Measurements from ENCODE around the gene KRTAP10-7. TPM values are rescaled to one million over a fixed set of nuclear protein-coding genes. Genes with fewer than 3 reads are reported as not detected.
A peak's percentile ranks its signal among the peaks of the same experiment; 100 is the strongest.

The KRTAP10-7 gene
- total RNA-seq, 4 donors from 2014 or later, result not detected

GRCh38 chr21:44612029-44612486 lies 11.7 kb downstream of the KRTAP10-7 start, which contains the start of gene KRTAP10-8:
Gene KRTAP10-8, plus strand, starts transcription at chr21:44612079. Its CDS starts 22 bp downstream, at chr21:44612101.
- no peak within 1 kb of the TSS for H3K4me3 ChIP-seq
- H3K9me3 ChIP-seq, result peaks cover 0 to 16% (median 0%) of the 10 kb centered on the region in 4 donors
- no peaks in the 10 kb centered on the region for H3K4me1 ChIP-seq
- H3K36me3 ChIP-seq, result no peaks in the 10 kb centered on the region
- no peak for DNase-seq
- TF ChIP-seq CTCF (IDR thresholded peaks at IDR 0.05), result no peak
- no peak within 1 kb of the TSS for H3K27ac ChIP-seq
- no peaks in the 10 kb centered on the region for H3K27me3 ChIP-seq

GRCh38 chr21:44612669-44613229 lies 12.4 kb downstream of the KRTAP10-7 start:
- Histone ChIP-seq H3K36me3 (no peaks in the 10 kb centered on the region), H3K9me3 (peaks cover 0 to 16% (median 0%) of the 10 kb centered on the region in 4 donors), H3K4me1 (no peaks in the 10 kb centered on the region), H3K4me3 (no peak overlapping the region), H3K27ac (no peak overlapping the region), H3K27me3 (no peaks in the 10 kb centered on the region)
- TF ChIP-seq POLR2A (IDR thresholded peaks at IDR 0.05), result no peak
- TF ChIP-seq CTCF (IDR thresholded peaks at IDR 0.05), result no peak
- DNase-seq, result no peak

GRCh38 chr21:44613386-44614155 lies 13.2 kb downstream of the KRTAP10-7 start:
- no peaks in the 10 kb centered on the region for H3K4me1 ChIP-seq
- no peak overlapping the region for H3K27ac ChIP-seq
- TF ChIP-seq CTCF (IDR thresholded peaks at IDR 0.05), result no peak
- TF ChIP-seq POLR2A (IDR thresholded peaks at IDR 0.05), result no peak
- no peaks in the 10 kb centered on the region for H3K27me3 ChIP-seq
- H3K36me3 ChIP-seq, result no peaks in the 10 kb centered on the region
- peaks cover 0 to 16% (median 0%) of the 10 kb centered on the region in 4 donors for H3K9me3 ChIP-seq
- peak in 1 of 3 donors; percentile 29 for DNase-seq
- H3K4me3 ChIP-seq, result no peak overlapping the region

DNA sequence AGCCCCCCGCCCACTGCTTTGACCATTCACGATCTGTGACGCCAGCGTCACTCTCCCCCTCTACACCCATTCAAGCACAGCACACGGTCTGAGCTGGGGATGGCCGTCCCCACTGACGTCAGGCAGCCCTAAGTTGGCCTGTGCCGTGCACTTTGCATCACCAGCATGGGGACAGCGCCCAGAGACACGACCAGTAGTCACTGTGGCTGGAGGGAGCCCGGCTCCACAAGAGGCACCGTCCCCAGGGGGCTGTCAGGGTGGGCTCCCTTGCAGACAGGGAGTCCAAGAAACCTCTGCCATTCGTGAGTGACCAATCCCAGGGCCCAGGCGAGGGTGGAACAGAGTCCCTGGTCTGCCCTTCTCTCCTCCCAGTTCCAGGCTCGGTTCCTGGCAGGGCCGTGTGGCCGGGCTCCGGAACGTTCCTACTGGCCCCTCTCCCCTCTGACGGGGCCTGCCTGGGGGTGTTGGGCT lies 13.8 kb downstream of the KRTAP10-7 start:
- no peak overlapping the region for H3K27ac ChIP-seq
- no peaks in the 10 kb centered on the region for H3K4me1 ChIP-seq
- no peaks in the 10 kb centered on the region for H3K27me3 ChIP-seq
- TF ChIP-seq CTCF (IDR thresholded peaks at IDR 0.05), result no peak
- TF ChIP-seq POLR2A (IDR thresholded peaks at IDR 0.05), result no peak
- no peak overlapping the region for H3K4me3 ChIP-seq
- H3K36me3 ChIP-seq, result no peaks in the 10 kb centered on the region
- DNase-seq, result peak in 2 of 3 donors; percentile 34 to 39
- H3K9me3 ChIP-seq, result peaks cover 0 to 16% (median 0%) of the 10 kb centered on the region in 4 donors

DNA sequence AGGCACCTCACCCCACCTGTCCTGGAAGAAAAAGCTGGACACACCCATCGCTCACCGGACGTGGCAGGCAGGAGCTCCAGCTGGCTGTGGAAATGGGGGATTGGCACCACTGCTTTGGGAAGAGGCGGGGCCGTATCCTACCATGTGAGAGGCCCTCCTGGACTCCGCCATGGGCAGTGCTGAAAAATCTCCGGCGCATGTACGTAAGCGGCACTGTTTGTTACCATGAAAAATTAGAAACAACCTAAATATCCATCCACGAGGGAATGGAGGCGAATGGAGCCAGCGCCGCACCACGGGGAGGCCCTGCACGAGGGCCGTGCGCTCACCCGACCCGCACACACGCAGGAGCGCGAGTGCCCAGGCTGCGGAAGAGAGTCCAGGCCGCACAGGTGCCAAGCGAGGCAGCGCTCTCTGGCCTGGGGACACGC lies 14.6 kb downstream of the KRTAP10-7 start:
- DNase-seq, result no peak
- H3K27me3 ChIP-seq, result no peaks in the 10 kb centered on the region
- TF ChIP-seq POLR2A (IDR thresholded peaks at IDR 0.05), result no peak
- no peak for TF ChIP-seq CTCF (IDR thresholded peaks at IDR 0.05)
- H3K4me3 ChIP-seq, result no peak overlapping the region
- H3K4me1 ChIP-seq, result no peaks in the 10 kb centered on the region
- no peaks in the 10 kb centered on the region for H3K36me3 ChIP-seq
- peaks cover 0 to 14% (median 0%) of the 10 kb centered on the region in 4 donors for H3K9me3 ChIP-seq
- no peak overlapping the region for H3K27ac ChIP-seq
